B cell (primary cell): Measurements from ENCODE around the gene SIAH2.

Source experiments
- CTCF ChIP-seq: fragments of 200-600 bp; IDR thresholded peaks from one replicate; pipeline ENCODE4 v1.8.0; 2022; ENCODE audit warnings: antibody characterized with exemption, mild to moderate bottlenecking
- EZH2 ChIP-seq: IDR thresholded peaks from 2 replicates; pipeline ENCODE4 v1.6.1; 2012; ENCODE audit warnings: borderline replicate concordance, low read depth, mild to moderate bottlenecking, moderate library complexity, low read length; ENCODE audit not compliant: insufficient read depth, poor library complexity, severe bottlenecking

- TF ChIP-seq CTCF (no peak), EZH2 (no peak)
Observed at GRCh38 chr3:150762662-150763121, 277 bp downstream of the SIAH2 start.
